HepG2 (cell line): ENCODE measurements around the gene TEKTIP1. TPM values are rescaled to one million over a fixed set of nuclear protein-coding genes. Genes with fewer than 3 reads are reported as not detected.

Experiments used
- CREM ChIP-seq, 2 experiments: sonication (generic) in 1 of 2; formaldehyde crosslinking in 1 of 2; IDR thresholded peaks; 2 replicates each; pipeline versions ENCODE4 v1.4.0 to v1.6.1; 2016 to 2020; ENCODE audit warnings: antibody characterized with exemption in 1 of 2, mild to moderate bottlenecking in 1 of 2, missing genetic modification reagents in 1 of 2
- DMAP1 ChIP-seq: IDR thresholded peaks from 2 replicates; pipeline ENCODE4 v1.6.1; 2016
- GTF3A ChIP-seq: sonication (generic); formaldehyde crosslinking; conservative IDR thresholded peaks from 2 replicates; pipeline ENCODE4 v1.4.0; 2020; ENCODE audit warnings: mild to moderate bottlenecking, missing genetic modification reagents
- KLF15 ChIP-seq: sonication (generic); formaldehyde crosslinking; IDR thresholded peaks from 2 replicates; pipeline ENCODE4 v1.8.1; 2023; ENCODE audit warnings: borderline replicate concordance, mild to moderate bottlenecking, inconsistent platforms, missing genetic modification reagents, mixed read lengths
- KLF16 ChIP-seq, 2 experiments: sonication (generic) in 1 of 2; formaldehyde crosslinking in 1 of 2; IDR thresholded peaks; 2 replicates each; pipeline versions ENCODE4 v1.6.1 to v1.8.0; 2016 to 2023; ENCODE audit warnings: missing genetic modification reagents in 2 of 2, missing compliant biosample characterization in 1 of 2
- RFX5 ChIP-seq: IDR thresholded peaks from 2 replicates; pipeline ENCODE4 v1.6.1; 2011; ENCODE audit warnings: low read depth, low read length, improper control_type of control experiment
- TARDBP ChIP-seq: sonication (generic); formaldehyde crosslinking; IDR thresholded peaks from 2 replicates; pipeline ENCODE4 v1.8.0; 2022; ENCODE audit warnings: mild to moderate bottlenecking, missing genetic modification reagents
- TBX2 ChIP-seq: sonication (generic); formaldehyde crosslinking; IDR thresholded peaks from 2 replicates; pipeline ENCODE4 v1.5.0; 2020; ENCODE audit warnings: missing genetic modification reagents, mild to moderate bottlenecking, borderline replicate concordance
- U2AF2 ChIP-seq: fragments of 200-400 bp; formaldehyde crosslinking; IDR thresholded peaks from 2 replicates; pipeline ENCODE4 v1.6.1; 2017; ENCODE audit warnings: low read depth, mild to moderate bottlenecking, low read length
- ZFP82 ChIP-seq: sonication (generic); formaldehyde crosslinking; IDR thresholded peaks from 2 replicates; pipeline ENCODE4 v1.5.1; 2020; ENCODE audit warnings: mild to moderate bottlenecking, missing genetic modification reagents, borderline replicate concordance
- ZMYM4 ChIP-seq: sonication (generic); formaldehyde crosslinking; IDR thresholded peaks from 2 replicates; pipeline ENCODE4 v1.8.1; 2023; ENCODE audit warnings: mild to moderate bottlenecking, missing genetic modification reagents
- ZNF629 ChIP-seq: sonication (generic); formaldehyde crosslinking; conservative IDR thresholded peaks from 2 replicates; pipeline ENCODE4 v1.5.0; 2020; ENCODE audit warnings: missing genetic modification reagents
- ZNF703 ChIP-seq: sonication (generic); formaldehyde crosslinking; IDR thresholded peaks from 2 replicates; pipeline ENCODE4 v1.5.1; 2020; ENCODE audit warnings: missing genetic modification reagents, mild to moderate bottlenecking, moderate library complexity, borderline replicate concordance
- ZNF737 ChIP-seq: sonication (generic); formaldehyde crosslinking; IDR thresholded peaks from 2 replicates; pipeline ENCODE4 v1.5.0; 2020; ENCODE audit warnings: missing genetic modification reagents, mild to moderate bottlenecking, borderline replicate concordance
- polyA plus RNA-seq, 8 experiments: library from polyadenylated mRNA; depleted of rRNA in 3 of 8; stranded (reverse) in 7 of 8; unstranded in 1 of 8; fragments of >200 nt; fragmentation: Illumina TruSeq in 4 of 8; extraction: Trizol in 4 of 8; gene quantifications; 2 replicates each; pipeline versions ENCODE4 v1.2.1 to v1.2.3, GENCODE V29; 2011 to 2016; ENCODE audit warnings: low read depth in 4 of 8, missing spikeins in 1 of 8, mixed read lengths in 1 of 8; ENCODE audit not compliant: insufficient read depth in 1 of 8
- total RNA-seq, 5 experiments: library from RNA; depleted of rRNA; stranded (reverse); fragments of >200 nt; fragmentation: Illumina TruSeq; extraction: Trizol; gene quantifications; 2 replicates each; pipeline ENCODE4 v1.2.3, GENCODE V29; 2016; ENCODE audit warnings: low read depth in 1 of 5
- TF ChIP-seq, protein P1 (sequence below): sonication (generic); formaldehyde crosslinking; IDR thresholded peaks from 2 replicates; pipeline ENCODE4 v1.8.0; 2022; ENCODE audit warnings: missing genetic modification reagents, mild to moderate bottlenecking, borderline replicate concordance
- TF ChIP-seq, protein P2 (sequence below): sonication (generic); formaldehyde crosslinking; IDR thresholded peaks from 2 replicates; pipeline ENCODE4 v1.4.0; 2020; ENCODE audit warnings: mild to moderate bottlenecking, missing genetic modification reagents
- TF ChIP-seq, protein P3 (sequence below): sonication (generic); formaldehyde crosslinking; IDR thresholded peaks from 2 replicates; pipeline ENCODE4 v1.4.0; 2020; ENCODE audit warnings: missing genetic modification reagents
- TF ChIP-seq, protein P4 (sequence below): sonication (generic); formaldehyde crosslinking; IDR thresholded peaks from 2 replicates; pipeline ENCODE4 v1.4.0; 2020; ENCODE audit warnings: mild to moderate bottlenecking, missing genetic modification reagents, borderline replicate concordance

The TEKTIP1 gene
- total and polyA plus RNA-seq, 2 of the 13 experiments (the other 11 are each of a cell fraction or from before 2014, with no cell fraction given) = not detected

DNA sequence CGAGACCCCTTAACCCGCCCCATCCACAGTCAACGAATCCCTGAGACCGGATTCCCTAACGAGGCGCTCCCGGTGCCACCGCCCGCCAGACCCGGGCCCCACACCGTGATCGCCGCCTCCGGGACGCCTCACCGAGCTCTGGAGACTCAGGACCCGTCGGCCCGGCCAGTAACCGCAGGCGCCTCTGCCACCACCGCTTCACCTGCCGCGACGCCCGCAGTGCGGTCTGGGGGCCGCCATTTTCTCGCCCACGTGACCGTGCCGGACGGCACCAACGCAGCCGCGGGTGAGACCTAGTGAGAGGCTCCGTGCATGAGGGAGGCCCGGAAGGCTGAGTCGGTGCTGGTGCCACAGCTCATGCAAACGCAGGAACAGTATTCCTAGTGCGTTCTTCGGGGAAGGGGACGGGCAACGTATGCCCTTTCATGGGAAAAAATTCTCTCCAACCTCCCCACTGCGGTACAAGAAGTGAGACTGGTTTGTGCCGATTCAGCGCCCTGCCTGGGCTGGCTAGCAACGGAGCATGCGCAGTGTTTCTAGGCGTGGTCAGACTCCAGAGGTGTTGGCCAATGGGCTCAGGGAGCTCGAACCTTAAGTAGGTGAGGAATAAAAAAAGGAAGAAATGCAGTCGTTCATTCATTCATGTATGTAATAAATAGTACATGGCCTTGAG, 38.4 kb upstream of the TEKTIP1 start, which contains the start of gene DOHH (continued):
- 0 out of 2 replicates have a peak, but pooled peaks have one; percentile 41 for TF ChIP-seq ZFP82 (CRISPR knock-in tag)
- TF ChIP-seq, protein P1, sequence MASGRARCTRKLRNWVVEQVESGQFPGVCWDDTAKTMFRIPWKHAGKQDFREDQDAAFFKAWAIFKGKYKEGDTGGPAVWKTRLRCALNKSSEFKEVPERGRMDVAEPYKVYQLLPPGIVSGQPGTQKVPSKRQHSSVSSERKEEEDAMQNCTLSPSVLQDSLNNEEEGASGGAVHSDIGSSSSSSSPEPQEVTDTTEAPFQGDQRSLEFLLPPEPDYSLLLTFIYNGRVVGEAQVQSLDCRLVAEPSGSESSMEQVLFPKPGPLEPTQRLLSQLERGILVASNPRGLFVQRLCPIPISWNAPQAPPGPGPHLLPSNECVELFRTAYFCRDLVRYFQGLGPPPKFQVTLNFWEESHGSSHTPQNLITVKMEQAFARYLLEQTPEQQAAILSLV (CRISPR knock-in tag) = peak; percentile 92; the same call in 1 of the 2 replicates
- TF ChIP-seq ZNF629 (CRISPR knock-in tag) = 0 out of 2 replicates have a peak, but pooled peaks have one; percentile 30
- TF ChIP-seq RFX5 = peak; percentile 88
- TF ChIP-seq ZNF737 (CRISPR knock-in tag) = peak; percentile 66; the same call in 1 of the 2 replicates
- no peak for TF ChIP-seq U2AF2
- TF ChIP-seq DMAP1 = peak; percentile 82
- TF ChIP-seq, protein P2, sequence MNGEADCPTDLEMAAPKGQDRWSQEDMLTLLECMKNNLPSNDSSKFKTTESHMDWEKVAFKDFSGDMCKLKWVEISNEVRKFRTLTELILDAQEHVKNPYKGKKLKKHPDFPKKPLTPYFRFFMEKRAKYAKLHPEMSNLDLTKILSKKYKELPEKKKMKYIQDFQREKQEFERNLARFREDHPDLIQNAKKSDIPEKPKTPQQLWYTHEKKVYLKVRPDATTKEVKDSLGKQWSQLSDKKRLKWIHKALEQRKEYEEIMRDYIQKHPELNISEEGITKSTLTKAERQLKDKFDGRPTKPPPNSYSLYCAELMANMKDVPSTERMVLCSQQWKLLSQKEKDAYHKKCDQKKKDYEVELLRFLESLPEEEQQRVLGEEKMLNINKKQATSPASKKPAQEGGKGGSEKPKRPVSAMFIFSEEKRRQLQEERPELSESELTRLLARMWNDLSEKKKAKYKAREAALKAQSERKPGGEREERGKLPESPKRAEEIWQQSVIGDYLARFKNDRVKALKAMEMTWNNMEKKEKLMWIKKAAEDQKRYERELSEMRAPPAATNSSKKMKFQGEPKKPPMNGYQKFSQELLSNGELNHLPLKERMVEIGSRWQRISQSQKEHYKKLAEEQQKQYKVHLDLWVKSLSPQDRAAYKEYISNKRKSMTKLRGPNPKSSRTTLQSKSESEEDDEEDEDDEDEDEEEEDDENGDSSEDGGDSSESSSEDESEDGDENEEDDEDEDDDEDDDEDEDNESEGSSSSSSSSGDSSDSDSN (CRISPR knock-in tag) = peak; percentile 66
- TF ChIP-seq GTF3A = no peak
- TF ChIP-seq ZNF703 (CRISPR knock-in tag) = no peak
- TF ChIP-seq TARDBP (CRISPR knock-in tag) = no peak; the same call in 1 of the 2 replicates
- peak; percentile 69 for TF ChIP-seq ZMYM4 (CRISPR knock-in tag)
- TF ChIP-seq TBX2 (CRISPR knock-in tag) = peak; percentile 95
- TF ChIP-seq CREM (IDR thresholded peaks at IDR 0.05) = 0 out of 2 replicates have a peak, but pooled peaks have one; percentile 37
- TF ChIP-seq CREM (CRISPR knock-in tag; IDR thresholded peaks at IDR 0.05) = no peak
- TF ChIP-seq KLF15 (CRISPR knock-in tag) = no peak
- TF ChIP-seq, protein P3, sequence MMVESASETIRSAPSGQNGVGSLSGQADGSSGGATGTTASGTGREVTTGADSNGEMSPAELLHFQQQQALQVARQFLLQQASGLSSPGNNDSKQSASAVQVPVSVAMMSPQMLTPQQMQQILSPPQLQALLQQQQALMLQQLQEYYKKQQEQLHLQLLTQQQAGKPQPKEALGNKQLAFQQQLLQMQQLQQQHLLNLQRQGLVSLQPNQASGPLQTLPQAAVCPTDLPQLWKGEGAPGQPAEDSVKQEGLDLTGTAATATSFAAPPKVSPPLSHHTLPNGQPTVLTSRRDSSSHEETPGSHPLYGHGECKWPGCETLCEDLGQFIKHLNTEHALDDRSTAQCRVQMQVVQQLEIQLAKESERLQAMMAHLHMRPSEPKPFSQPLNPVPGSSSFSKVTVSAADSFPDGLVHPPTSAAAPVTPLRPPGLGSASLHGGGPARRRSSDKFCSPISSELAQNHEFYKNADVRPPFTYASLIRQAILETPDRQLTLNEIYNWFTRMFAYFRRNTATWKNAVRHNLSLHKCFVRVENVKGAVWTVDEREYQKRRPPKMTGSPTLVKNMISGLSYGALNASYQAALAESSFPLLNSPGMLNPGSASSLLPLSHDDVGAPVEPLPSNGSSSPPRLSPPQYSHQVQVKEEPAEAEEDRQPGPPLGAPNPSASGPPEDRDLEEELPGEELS (CRISPR knock-in tag) = 0 out of 2 replicates have a peak, but pooled peaks have one; percentile 12
- peak in 1 of 2 experiments; percentile 78; a peak in 2 of 4 replicates for TF ChIP-seq KLF16 (CRISPR knock-in tag; IDR thresholded peaks at IDR 0.05)
- TF ChIP-seq, protein P4, sequence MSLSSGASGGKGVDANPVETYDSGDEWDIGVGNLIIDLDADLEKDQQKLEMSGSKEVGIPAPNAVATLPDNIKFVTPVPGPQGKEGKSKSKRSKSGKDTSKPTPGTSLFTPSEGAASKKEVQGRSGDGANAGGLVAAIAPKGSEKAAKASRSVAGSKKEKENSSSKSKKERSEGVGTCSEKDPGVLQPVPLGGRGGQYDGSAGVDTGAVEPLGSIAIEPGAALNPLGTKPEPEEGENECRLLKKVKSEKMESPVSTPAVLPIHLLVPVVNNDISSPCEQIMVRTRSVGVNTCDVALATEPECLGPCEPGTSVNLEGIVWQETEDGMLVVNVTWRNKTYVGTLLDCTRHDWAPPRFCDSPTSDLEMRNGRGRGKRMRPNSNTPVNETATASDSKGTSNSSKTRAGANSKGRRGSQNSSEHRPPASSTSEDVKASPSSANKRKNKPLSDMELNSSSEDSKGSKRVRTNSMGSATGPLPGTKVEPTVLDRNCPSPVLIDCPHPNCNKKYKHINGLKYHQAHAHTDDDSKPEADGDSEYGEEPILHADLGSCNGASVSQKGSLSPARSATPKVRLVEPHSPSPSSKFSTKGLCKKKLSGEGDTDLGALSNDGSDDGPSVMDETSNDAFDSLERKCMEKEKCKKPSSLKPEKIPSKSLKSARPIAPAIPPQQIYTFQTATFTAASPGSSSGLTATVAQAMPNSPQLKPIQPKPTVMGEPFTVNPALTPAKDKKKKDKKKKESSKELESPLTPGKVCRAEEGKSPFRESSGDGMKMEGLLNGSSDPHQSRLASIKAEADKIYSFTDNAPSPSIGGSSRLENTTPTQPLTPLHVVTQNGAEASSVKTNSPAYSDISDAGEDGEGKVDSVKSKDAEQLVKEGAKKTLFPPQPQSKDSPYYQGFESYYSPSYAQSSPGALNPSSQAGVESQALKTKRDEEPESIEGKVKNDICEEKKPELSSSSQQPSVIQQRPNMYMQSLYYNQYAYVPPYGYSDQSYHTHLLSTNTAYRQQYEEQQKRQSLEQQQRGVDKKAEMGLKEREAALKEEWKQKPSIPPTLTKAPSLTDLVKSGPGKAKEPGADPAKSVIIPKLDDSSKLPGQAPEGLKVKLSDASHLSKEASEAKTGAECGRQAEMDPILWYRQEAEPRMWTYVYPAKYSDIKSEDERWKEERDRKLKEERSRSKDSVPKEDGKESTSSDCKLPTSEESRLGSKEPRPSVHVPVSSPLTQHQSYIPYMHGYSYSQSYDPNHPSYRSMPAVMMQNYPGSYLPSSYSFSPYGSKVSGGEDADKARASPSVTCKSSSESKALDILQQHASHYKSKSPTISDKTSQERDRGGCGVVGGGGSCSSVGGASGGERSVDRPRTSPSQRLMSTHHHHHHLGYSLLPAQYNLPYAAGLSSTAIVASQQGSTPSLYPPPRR = 0 out of 2 replicates have a peak, but pooled peaks have one; percentile 35
